Measurements from ENCODE around the gene GGA2.
"Not testable (repeated sequence)": the region's sequence is repeated elsewhere in the genome, so short reads cannot be mapped to it uniquely, and the experiment has no call there.

GGA2 gene

DNA sequence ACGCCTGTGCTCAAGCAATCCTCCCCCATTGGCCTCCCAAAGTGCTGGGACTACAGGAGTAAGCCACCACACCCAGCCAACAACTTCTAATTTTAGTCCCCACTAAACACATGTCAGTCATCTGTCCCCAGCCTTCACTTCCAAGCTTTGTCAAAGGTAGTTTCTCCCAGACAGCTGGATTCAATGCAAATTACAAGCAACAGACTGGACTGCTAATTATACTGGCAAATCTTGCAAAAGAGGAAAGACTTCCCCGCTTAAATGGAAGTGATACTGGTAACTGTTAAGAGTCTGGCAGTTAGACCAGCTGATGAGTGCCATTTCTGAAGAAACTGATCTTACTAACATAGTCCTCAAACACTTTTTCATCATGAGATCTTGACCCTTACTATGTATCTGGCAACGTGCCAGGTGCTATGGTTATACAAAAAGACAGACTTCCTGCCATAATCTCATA lies 8.2 kb upstream of the GGA2 start:
- in situ Hi-C loops (cut with MboI; ENCODE audit: low sequenced_read_pairs, unreplicated experiment): no loop called here
- DNase-seq (ENCODE audit: low spot score): no peak
- TF ChIP-seq, protein P1, sequence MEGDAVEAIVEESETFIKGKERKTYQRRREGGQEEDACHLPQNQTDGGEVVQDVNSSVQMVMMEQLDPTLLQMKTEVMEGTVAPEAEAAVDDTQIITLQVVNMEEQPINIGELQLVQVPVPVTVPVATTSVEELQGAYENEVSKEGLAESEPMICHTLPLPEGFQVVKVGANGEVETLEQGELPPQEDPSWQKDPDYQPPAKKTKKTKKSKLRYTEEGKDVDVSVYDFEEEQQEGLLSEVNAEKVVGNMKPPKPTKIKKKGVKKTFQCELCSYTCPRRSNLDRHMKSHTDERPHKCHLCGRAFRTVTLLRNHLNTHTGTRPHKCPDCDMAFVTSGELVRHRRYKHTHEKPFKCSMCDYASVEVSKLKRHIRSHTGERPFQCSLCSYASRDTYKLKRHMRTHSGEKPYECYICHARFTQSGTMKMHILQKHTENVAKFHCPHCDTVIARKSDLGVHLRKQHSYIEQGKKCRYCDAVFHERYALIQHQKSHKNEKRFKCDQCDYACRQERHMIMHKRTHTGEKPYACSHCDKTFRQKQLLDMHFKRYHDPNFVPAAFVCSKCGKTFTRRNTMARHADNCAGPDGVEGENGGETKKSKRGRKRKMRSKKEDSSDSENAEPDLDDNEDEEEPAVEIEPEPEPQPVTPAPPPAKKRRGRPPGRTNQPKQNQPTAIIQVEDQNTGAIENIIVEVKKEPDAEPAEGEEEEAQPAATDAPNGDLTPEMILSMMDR (IDR thresholded peaks at IDR 0.05; ENCODE audit: borderline replicate concordance, control extremely low read depth, extremely low read depth, insufficient read depth, missing control alignments): no peak

DNA sequence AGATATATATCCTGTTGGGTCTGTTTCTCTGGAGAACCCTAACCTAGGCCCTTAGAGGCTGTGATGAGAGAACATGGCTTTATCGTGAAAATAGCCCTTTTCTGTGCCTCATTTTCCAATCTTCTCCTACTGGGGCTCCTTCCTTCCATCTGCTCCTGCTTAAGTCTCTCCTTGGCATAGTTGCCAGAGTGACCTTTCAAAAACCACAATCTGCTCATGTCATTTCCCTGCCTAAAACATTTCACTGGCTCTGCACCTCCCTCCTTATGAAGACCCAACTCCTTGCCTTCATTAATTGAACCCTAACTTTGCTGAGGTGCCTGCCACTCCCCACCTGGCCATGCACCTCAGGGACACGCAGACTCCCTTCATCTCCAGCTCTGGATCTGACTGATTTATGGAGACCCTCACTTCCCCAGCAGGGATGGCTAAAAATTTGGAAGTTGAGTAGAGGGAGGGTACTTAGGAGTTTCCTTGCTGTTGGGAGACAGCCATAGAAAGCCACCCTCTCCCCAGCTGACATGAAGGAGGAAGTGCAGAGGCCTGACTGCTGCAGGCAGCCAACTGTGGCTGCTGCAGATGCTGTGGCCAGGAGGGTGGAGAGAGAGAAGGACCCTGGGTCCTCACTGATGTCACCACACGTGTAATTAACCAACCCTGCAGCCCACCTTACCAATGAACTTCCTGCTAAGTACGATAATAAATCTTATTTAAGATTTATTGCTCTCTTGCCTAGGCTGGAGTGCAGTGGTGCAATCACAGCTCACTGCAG lies 6.3 kb upstream of the GGA2 start:
- in situ Hi-C loops (cut with MboI; ENCODE audit: low sequenced_read_pairs, unreplicated experiment): no loop called here
- TF ChIP-seq, protein P1 (IDR thresholded peaks at IDR 0.05; ENCODE audit: borderline replicate concordance, control extremely low read depth, extremely low read depth, insufficient read depth, missing control alignments): no peak
- DNase-seq (ENCODE audit: low spot score): no peak

DNA sequence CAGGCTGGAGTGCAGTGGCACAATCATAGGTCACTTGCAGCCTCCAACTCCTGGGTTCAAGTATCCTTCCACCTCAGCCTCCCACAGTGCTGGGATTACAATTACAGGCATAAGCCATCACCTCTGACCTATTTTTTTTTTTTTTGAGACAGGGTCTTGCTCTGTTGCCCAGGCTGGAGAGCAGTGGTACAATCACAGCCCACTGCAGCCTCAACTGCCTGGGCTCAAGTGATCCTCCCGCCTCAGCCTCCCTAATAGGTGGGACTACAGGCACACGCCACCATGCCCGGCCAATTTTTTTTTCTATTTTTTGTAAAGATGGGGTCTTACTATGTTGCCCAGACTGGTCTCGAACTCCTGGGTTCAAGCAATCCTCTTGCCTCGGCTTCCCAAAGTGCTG lies 5.6 kb upstream of the GGA2 start:
- TF ChIP-seq, protein P1 (IDR thresholded peaks at IDR 0.05; ENCODE audit: borderline replicate concordance, control extremely low read depth, extremely low read depth, insufficient read depth, missing control alignments): no peak

DNA sequence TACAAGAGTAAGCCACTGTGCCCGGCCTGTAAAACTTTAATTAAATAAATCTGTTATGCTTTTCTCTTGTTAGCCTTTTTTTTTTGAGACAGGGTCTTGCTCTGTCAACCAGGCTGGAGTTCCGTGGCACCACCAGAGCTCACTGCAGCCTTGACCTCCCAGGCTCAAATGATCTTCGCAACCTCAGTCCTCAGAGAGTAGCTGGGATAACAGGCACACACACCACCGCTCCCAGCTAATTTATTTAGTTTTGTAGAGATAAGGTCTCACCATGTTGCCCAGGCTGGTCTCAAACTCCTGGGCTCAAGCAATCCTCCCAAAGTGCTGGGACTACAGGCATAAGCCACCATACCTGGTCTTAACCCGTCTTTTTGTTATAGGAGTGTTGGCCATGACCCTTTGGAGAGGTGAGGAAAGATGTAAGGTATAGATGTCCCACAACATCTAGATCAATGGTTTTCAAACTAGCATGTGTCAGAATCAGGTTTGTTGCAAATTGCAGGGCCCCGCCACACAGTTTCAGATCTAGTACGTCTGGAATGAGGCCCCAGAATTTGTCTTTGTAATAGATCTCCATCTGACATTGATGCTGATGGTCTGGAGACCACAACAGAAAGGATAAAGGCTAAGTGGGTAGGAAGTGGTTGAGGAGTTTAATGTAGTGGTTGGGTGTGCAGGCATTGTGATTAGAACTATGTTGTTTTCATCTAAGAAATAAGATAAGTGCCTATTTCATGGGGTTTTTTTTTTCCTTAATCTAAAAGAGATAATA lies 4.3 kb upstream of the GGA2 start:
- TF ChIP-seq, protein P1 (IDR thresholded peaks at IDR 0.05; ENCODE audit: borderline replicate concordance, control extremely low read depth, extremely low read depth, insufficient read depth, missing control alignments): no peak
- DNase-seq (ENCODE audit: low spot score): no peak
- in situ Hi-C loops (cut with MboI; ENCODE audit: low sequenced_read_pairs, unreplicated experiment): no loop called here

More for the DNA sequence above, 5.6 kb upstream of the GGA2 start:
- DNase-seq (ENCODE audit: low spot score): no peak
- in situ Hi-C loops (cut with MboI; ENCODE audit: low sequenced_read_pairs, unreplicated experiment): no loop called here

DNA sequence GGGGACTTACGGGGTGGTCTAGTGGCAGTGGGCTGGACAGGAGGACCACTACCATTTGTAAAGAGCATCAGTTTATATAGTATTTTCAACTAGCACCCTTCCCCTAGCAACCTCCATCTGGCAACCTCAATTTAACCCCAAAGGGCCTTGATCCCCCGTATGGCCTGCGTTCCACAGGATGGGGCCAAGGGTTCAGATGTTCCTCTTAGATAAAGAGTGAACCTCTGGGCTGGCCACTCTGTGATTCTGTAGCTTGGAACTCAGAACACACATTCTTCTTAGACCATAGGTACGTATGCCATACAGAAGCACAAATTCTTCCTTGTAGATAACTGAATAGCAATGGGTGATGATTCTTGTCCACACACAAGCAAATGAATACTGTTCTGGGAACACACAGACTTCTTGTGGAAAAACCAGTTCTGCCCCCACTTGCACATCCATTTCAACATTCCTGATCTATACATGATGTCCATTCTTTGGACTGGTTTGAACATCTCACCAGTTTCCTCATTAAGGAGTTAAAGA lies 1.9 kb upstream of the GGA2 start:
- in situ Hi-C loops (cut with MboI; ENCODE audit: low sequenced_read_pairs, unreplicated experiment): no loop called here
- TF ChIP-seq, protein P1 (IDR thresholded peaks at IDR 0.05; ENCODE audit: borderline replicate concordance, control extremely low read depth, extremely low read depth, insufficient read depth, missing control alignments): no peak

DNA sequence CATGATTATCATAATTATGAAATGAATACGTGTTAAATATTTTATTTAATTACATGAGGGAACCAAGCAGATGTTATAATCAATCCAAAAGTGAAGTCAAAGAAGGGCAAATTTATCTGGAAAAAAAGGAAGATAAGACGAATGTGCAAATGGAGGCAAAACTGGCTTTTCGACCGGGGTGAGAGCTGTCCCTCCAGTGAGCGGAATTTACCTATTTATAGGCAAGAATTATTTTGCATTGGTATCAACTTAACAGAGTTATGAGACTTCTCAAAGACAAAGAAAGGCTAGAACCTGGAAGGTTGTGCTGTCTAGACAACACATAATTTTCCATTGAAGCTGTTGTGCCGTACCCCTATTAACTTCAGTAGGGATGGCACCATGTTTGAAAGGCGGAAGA lies 1.4 kb upstream of the GGA2 start:
- in situ Hi-C loops (cut with MboI; ENCODE audit: low sequenced_read_pairs, unreplicated experiment): no loop called here
- TF ChIP-seq, protein P1 (IDR thresholded peaks at IDR 0.05; ENCODE audit: borderline replicate concordance, control extremely low read depth, extremely low read depth, insufficient read depth, missing control alignments): no peak
- DNase-seq (ENCODE audit: low spot score): no peak

More for the DNA sequence above, 1.9 kb upstream of the GGA2 start:
- no peak for DNase-seq (ENCODE audit: low spot score)

DNA sequence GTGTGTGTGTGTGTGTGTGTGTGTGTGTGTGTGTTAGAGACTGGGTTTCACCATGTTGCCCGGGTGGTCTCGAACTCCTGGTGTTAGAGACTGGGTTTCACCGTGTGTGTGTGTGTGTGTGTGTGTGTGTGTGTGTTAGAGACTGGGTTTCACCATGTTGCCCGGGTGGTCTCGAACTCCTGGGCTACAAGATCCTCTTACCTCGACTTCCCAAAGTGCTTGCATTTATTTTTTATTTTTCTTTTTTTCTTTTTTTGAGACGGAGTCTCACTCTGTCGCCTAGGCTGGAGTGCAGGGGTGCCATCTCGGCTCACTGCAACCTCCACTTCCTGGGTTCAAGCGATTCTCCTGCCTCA lies 599 bp upstream of the GGA2 start:
- in situ Hi-C loops (cut with MboI; ENCODE audit: low sequenced_read_pairs, unreplicated experiment); DNase-seq (ENCODE audit: low spot score): not testable (repeated sequence)
